ENCODE data around the gene CHMP2A.
"Not testable (repeated sequence)": the region's sequence is repeated elsewhere in the genome, so short reads cannot be mapped to it uniquely, and the experiment has no call there.

Gene CHMP2A

DNA sequence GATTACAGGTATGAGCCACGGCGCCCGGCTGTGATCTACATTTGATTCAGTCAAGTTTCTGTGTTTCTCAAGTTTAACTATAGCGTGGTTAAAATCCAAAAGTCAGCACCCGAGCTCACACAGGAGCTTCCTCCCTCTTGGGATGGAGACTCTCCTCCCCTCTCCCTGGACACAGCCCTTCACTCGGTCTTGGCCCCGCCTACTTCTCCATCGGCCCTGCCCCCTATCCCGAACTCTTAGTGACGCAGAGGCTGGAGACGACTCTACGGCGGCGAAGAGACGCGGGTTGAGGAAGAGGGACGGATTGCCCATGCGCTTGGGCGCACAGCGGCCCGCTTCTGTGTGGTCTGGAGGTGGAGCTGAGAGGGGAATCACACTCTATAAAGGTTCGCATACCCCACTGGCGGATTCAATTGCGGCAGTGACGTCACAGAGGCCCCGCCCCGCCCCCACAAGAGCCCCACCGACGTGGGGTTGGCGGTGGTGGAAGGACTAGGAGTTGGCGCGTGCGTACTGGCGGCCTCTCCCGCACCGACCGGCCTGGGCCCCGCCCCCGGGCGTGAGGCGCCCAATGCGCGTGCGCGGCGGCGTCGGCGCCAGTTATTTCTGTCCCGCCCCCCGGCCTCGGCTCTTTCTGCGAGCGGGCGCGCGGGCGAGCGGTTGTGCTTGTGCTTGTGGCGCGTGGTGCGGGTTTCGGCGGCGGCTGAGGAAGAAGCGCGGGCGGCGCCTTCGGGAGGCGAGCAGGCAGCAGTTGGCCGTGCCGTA lies 10.9 kb downstream of the CHMP2A start, which contains the start of gene TRIM28:
Gene TRIM28 (plus strand): TSS at position 239 of the 765 bp plus-strand sequence. CDS start 694 bp downstream, outside the sequence.
- H2AFZ ChIP-seq (ENCODE audit: low read length, unreplicated experiment) = peak within 1 kb of the TSS; percentile 93

DNA sequence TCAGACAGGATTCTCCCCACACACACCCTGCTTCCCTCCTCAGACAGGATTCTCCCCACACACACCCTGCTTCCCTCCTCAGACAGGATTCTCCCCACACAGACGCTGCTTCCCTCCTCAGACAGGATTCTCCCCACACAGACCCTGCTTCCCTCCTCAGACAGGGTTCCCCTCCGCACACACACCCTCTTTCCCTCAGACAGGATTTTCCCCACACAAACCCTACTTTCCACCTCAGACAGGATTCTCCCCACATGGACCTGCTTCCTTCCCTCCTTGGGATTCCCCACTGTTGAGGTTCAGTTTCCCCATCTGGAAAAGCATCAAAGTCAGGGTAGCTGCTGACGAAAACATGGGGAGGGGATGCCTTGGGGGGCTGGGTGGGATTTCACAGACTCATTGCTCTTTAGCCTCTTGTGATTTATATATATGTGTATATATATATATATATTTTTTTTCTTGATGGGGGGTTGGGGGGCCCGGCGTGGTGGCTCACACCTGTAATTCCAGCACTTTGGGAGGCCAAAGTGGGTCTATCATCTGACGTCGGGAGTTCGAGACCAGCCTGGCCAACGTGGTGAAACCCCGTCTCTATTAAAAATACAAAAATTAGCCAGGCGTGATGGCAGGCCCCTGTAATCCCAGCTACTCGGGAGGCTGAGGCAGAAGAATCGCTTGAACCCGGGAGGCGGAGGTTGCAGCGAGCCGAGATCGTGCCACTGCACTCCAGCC lies 12.1 kb downstream of the CHMP2A start:
- H2AFZ ChIP-seq (ENCODE audit: low read length, unreplicated experiment); H3K36me3 ChIP-seq (ENCODE audit: insufficient read depth, low read length); H3K27ac ChIP-seq (ENCODE audit: low read depth, low read length); H3K4me1 ChIP-seq (ENCODE audit: control insufficient read depth, insufficient read depth, low read length, unreplicated experiment); H3K4me3 ChIP-seq (ENCODE audit: low read depth, low read length): not testable (repeated sequence)
- H3K27me3 ChIP-seq (ENCODE audit: insufficient read depth, low read length) = peaks cover 16% of the 10 kb centered on the region
- peaks cover 32% of the 10 kb centered on the region for H3K79me2 ChIP-seq (ENCODE audit: control insufficient read depth, insufficient read depth, low read length, unreplicated experiment)

More for the DNA sequence above, 10.9 kb downstream of the CHMP2A start, which contains the start of gene TRIM28:
- Histone ChIP-seq H3K79me2 (ENCODE audit: control insufficient read depth, insufficient read depth, low read length, unreplicated experiment) (peaks cover 42% of the 10 kb centered on the region), H3K27ac (ENCODE audit: low read depth, low read length) (peak within 1 kb of the TSS; percentile 96), H3K4me1 (ENCODE audit: control insufficient read depth, insufficient read depth, low read length, unreplicated experiment) (peaks cover 8% of the 10 kb centered on the region), H3K4me3 (ENCODE audit: low read depth, low read length) (peak within 1 kb of the TSS; percentile 95), H3K36me3 (ENCODE audit: insufficient read depth, low read length) (peaks cover 5% of the 10 kb centered on the region; the same call in 1 of the 2 replicates), H3K27me3 (ENCODE audit: insufficient read depth, low read length) (peaks cover 6% of the 10 kb centered on the region)

DNA sequence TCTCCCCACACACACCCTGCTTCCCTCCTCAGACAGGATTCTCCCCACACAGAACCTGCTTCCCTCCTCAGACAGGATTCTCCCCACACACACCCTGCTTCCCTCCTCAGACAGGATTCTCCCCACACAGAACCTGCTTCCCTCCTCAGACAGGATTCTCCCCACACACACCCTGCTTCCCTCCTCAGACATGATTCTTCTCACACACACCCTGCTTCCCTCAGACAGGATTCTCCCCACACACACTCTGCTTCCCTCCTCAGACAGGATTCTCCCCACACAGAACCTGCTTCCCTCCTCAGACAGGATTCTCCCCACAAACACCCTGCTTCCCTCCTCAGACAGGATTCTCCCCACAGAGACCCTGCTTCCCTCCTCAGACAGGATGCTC lies 15.7 kb downstream of the CHMP2A start:
- not testable (repeated sequence) for H3K4me3 ChIP-seq (ENCODE audit: low read depth, low read length); H3K79me2 ChIP-seq (ENCODE audit: control insufficient read depth, insufficient read depth, low read length, unreplicated experiment)

DNA sequence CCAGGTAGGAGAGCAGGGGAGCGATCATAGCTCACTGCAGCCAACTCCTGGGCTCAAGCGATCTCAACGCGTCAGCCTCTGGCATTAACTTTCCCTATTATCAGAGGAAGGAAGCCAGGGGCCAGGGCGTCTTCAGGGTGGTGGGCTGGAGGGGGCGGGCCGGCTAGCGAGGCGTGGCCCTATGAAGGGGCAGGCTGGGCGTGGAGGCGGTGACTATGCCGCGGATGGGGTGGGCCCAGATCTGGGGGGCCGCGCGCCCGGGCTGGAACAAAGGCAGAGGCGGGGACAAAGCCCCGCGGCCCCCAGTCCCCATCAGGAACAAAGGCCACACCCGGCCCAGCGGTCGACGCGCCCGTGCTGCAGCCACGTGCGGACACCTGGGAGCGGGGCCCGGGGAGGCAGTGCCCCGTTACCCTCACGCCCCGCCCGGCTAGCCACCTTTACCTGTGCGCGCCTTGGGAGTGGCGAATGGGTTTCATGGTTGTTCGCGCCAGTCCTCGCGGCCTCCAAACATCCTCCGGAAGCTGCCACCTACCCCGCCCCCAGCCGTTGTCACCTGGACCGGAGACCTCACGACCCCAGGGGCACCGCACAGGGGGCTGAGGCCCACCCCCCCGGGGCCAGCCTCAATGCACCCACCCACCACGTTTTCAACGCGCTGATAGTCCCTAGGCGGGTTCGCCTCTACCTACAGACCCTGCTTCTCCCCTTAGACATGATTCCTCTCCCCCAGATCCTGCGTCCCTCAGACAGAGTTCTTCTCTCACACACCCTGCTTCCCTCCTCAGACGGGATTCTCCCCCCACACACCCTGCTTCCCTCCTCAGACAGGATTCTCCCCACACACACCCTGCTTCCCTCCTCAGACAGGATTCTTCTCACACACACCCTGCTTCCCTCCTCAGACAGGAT lies 16.4 kb downstream of the CHMP2A start:
- peak overlapping the region; percentile 7 for H2AFZ ChIP-seq (ENCODE audit: low read length, unreplicated experiment)
- no peak overlapping the region for H3K27ac ChIP-seq (ENCODE audit: low read depth, low read length)
- no peaks in the 10 kb centered on the region for H3K79me2 ChIP-seq (ENCODE audit: control insufficient read depth, insufficient read depth, low read length, unreplicated experiment)
- no peaks in the 10 kb centered on the region for H3K36me3 ChIP-seq (ENCODE audit: insufficient read depth, low read length)
- H3K27me3 ChIP-seq (ENCODE audit: insufficient read depth, low read length) = peaks cover 19% of the 10 kb centered on the region
- H3K4me1 ChIP-seq (ENCODE audit: control insufficient read depth, insufficient read depth, low read length, unreplicated experiment) = no peaks in the 10 kb centered on the region
- peak overlapping the region; percentile 51 for H3K4me3 ChIP-seq (ENCODE audit: low read depth, low read length)

More for the DNA sequence above, 15.7 kb downstream of the CHMP2A start:
- peaks cover 19% of the 10 kb centered on the region for H3K27me3 ChIP-seq (ENCODE audit: insufficient read depth, low read length)
- H3K27ac ChIP-seq (ENCODE audit: low read depth, low read length); H2AFZ ChIP-seq (ENCODE audit: low read length, unreplicated experiment); H3K36me3 ChIP-seq (ENCODE audit: insufficient read depth, low read length); H3K4me1 ChIP-seq (ENCODE audit: control insufficient read depth, insufficient read depth, low read length, unreplicated experiment): not testable (repeated sequence)

DNA sequence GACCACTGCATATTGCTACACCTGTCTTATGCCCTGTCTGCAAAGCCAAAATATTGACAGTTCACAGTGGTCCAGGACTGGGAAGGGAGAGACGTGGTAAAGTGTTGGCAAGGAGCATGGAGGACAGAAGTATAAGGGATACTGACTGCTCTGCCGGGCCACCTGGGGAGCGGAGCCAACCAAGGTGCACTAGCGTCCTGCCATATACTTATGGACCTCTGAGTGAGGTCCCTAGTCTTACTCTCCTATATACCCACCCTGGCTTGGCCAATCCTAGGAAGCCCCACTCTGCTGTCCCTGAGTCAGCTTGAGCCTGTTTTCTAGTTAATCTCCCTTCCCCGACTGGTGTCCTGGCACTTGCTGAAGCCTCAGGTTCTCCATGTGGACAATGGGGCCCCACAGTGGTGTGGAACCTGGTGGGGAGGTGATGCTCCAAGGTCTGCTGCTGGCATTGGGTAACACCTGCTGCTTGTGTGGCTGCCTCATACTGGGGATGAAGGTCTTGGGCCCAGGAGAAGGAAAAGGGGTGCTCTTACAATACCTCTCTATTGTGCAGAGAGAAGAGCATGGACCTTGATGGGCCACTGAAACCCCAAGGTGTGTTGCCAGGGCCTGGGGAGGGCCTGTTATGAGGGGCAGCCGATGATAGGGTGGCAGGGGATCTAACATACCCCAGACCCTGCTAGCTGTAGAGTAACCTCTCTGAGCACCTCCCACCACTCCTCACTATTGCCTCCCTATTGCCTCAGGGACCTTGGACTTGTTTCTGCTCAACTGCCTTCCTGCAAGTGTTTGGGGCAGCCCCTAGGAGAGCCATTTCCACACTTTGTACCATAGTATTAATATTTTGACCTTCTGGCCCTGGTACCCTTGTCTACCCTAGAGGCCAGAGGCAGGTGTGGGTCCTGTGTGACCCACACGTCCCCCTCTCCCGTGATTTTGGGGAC lies 17.8 kb downstream of the CHMP2A start:
- no peak overlapping the region for H2AFZ ChIP-seq (ENCODE audit: low read length, unreplicated experiment)
- H3K79me2 ChIP-seq (ENCODE audit: control insufficient read depth, insufficient read depth, low read length, unreplicated experiment) = no peaks in the 10 kb centered on the region
- H3K27me3 ChIP-seq (ENCODE audit: insufficient read depth, low read length) = peaks cover 21% of the 10 kb centered on the region
- H3K4me1 ChIP-seq (ENCODE audit: control insufficient read depth, insufficient read depth, low read length, unreplicated experiment) = no peaks in the 10 kb centered on the region
- H3K4me3 ChIP-seq (ENCODE audit: low read depth, low read length) = no peak overlapping the region
- no peaks in the 10 kb centered on the region for H3K36me3 ChIP-seq (ENCODE audit: insufficient read depth, low read length)
- no peak overlapping the region for H3K27ac ChIP-seq (ENCODE audit: low read depth, low read length)

DNA sequence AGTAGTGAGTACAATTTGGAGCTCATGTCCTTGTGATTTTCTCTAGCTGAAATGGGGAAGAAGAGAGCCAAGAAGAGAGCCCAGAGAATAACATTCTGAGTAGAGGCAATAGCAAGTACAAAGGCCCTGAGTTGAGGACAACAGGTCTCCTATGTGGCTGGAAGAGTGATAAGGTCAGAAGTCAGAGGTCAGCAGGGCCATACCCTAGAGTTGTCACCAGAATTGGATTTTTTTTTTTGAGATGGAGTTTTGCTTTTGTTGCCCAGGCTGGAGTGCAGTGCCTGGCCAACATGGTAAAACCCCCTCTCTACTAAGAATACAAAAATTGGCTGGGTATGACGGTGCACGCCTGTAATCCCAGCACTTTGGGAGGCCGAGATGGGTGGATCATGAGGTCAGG lies 19.0 kb downstream of the CHMP2A start:
- Histone ChIP-seq H3K4me1 (ENCODE audit: control insufficient read depth, insufficient read depth, low read length, unreplicated experiment) (no peaks in the 10 kb centered on the region), H3K79me2 (ENCODE audit: control insufficient read depth, insufficient read depth, low read length, unreplicated experiment) (no peaks in the 10 kb centered on the region), H2AFZ (ENCODE audit: low read length, unreplicated experiment) (no peak overlapping the region)

DNA sequence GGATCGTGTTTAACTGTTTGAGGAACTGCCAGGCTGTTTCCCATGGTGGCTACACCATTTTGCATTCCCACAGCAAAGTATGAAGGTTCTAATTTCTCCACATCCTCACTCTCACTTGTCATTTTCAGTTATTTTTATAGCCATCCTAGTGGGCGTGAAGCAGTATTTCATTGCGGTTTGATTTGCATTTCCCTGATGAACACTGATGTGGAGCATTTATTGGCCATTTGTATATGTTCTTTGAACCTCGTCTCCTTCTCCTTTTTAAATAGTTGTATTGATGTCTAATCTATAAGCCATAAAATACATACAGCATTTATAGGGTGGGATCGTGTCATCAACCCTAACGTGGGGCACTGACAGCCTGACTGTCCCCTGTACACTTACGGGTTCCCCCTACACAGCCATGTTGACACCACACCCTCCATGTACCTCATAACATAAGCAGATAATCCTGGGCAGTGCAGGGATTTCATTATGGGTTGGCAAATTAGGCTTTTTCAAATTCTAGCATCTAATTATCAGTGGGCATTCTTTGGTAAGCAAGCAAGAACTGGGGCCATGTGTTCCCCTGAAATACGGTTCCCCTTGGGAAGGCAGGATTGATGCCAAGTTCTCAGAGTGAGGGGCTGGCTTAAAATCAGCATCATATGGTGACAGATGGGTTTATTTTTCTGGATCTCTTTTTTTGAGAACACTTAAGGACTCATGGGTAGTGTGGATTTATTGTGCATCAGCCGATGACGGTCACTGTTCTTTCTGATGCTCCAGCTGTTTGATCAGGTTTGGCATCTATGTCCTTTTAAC lies 23.7 kb downstream of the CHMP2A start:
- H3K36me3 ChIP-seq (ENCODE audit: insufficient read depth, low read length) = no peaks in the 10 kb centered on the region
- H2AFZ ChIP-seq (ENCODE audit: low read length, unreplicated experiment) = no peak overlapping the region
- H3K4me1 ChIP-seq (ENCODE audit: control insufficient read depth, insufficient read depth, low read length, unreplicated experiment) = no peaks in the 10 kb centered on the region
- H3K27ac ChIP-seq (ENCODE audit: low read depth, low read length) = no peak overlapping the region
- no peaks in the 10 kb centered on the region for H3K79me2 ChIP-seq (ENCODE audit: control insufficient read depth, insufficient read depth, low read length, unreplicated experiment)
- H3K27me3 ChIP-seq (ENCODE audit: insufficient read depth, low read length) = peaks cover 20% of the 10 kb centered on the region; the same call in 1 of the 2 replicates
- no peak overlapping the region for H3K4me3 ChIP-seq (ENCODE audit: low read depth, low read length)

More for the DNA sequence above, 19.0 kb downstream of the CHMP2A start:
- Histone ChIP-seq H3K4me3 (ENCODE audit: low read depth, low read length) (no peak overlapping the region), H3K27ac (ENCODE audit: low read depth, low read length) (no peak overlapping the region), H3K36me3 (ENCODE audit: insufficient read depth, low read length) (no peaks in the 10 kb centered on the region), H3K27me3 (ENCODE audit: insufficient read depth, low read length) (peaks cover 33% of the 10 kb centered on the region)

DNA sequence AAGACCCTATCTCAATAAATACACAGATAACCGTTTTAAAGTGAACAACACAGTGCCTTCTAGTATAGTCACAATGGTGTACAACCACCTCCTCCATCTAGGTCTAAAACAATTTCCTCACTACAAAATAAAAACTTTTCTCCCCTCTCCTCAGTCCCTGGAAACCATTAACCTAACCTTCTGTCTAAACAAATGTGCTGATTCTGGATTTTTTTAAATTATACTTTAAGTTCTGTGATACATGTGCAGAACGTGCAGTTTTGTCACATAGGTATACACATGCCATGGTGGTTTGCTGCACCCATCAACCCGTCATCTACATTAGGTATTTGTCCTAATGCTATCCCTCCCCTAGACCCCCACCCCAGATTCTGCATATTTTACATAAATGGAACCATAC lies 25.5 kb downstream of the CHMP2A start:
- Histone ChIP-seq H3K4me1 (ENCODE audit: control insufficient read depth, insufficient read depth, low read length, unreplicated experiment) (no peaks in the 10 kb centered on the region), H3K27ac (ENCODE audit: low read depth, low read length) (no peak overlapping the region), H3K27me3 (ENCODE audit: insufficient read depth, low read length) (peaks cover 20% of the 10 kb centered on the region; the same call in 1 of the 2 replicates), H3K4me3 (ENCODE audit: low read depth, low read length) (no peak overlapping the region), H2AFZ (ENCODE audit: low read length, unreplicated experiment) (no peak overlapping the region), H3K79me2 (ENCODE audit: control insufficient read depth, insufficient read depth, low read length, unreplicated experiment) (no peaks in the 10 kb centered on the region), H3K36me3 (ENCODE audit: insufficient read depth, low read length) (no peaks in the 10 kb centered on the region)

DNA sequence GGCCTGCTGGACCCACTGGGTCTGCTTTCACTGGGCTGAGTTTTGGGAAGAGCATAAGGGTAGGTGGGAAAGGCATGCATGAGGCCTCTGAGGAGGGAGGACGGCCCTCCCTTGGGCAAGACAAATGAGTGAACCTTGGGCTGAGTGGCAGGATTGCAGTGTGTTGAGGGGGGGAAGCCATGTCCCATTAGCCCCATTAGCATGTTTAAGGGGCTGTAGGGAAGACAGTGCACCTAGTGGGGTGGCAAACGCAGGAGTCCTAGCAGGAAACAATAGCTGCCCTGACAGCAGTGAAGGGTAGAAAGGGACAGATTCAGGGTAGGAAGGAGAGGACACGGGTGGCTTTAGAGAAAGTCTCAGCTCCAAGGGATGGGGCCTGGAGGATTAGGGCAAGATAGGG lies 32.2 kb downstream of the CHMP2A start:
- H3K79me2 ChIP-seq (ENCODE audit: control insufficient read depth, insufficient read depth, low read length, unreplicated experiment) = peaks cover 10% of the 10 kb centered on the region
- H3K4me1 ChIP-seq (ENCODE audit: control insufficient read depth, insufficient read depth, low read length, unreplicated experiment) = peaks cover 6% of the 10 kb centered on the region
- no peak overlapping the region for H2AFZ ChIP-seq (ENCODE audit: low read length, unreplicated experiment)
- no peak overlapping the region for H3K27ac ChIP-seq (ENCODE audit: low read depth, low read length)
- H3K36me3 ChIP-seq (ENCODE audit: insufficient read depth, low read length) = no peaks in the 10 kb centered on the region
- H3K4me3 ChIP-seq (ENCODE audit: low read depth, low read length) = no peak overlapping the region
- no peaks in the 10 kb centered on the region for H3K27me3 ChIP-seq (ENCODE audit: insufficient read depth, low read length)
